ENCODE measurements around the gene SMCO2. TPM values are rescaled to one million over a fixed set of nuclear protein-coding genes. Genes with fewer than 3 reads are reported as not detected.
A peak's percentile ranks its signal among the peaks of the same experiment; 100 is the strongest.

The SMCO2 gene
- total RNA-seq, 1 experiment from 2014 or later = 1.7 TPM

- intact Hi-C loops (cut with micrococcal nuclease) = no loop called here
- Histone ChIP-seq H4K20me1 (ENCODE audit: low read length) (no peaks in the 10 kb centered on the region), H3K4me3 (ENCODE audit: low read length) (no peak overlapping the region), H3K27me3 (ENCODE audit: low read length) (no peaks in the 10 kb centered on the region), H3K36me3 (ENCODE audit: low read depth, low read length) (peaks cover 58% of the 10 kb centered on the region), H3K9ac (ENCODE audit: low read length) (no peak overlapping the region), H3K4me1 (ENCODE audit: insufficient read depth, low read length) (no peaks in the 10 kb centered on the region), H3K4me2 (ENCODE audit: low read length) (no peak overlapping the region), H3K9me3 (ENCODE audit: low read length) (no peaks in the 10 kb centered on the region), H2AFZ (ENCODE audit: low read length) (no peak overlapping the region), H3K79me2 (ENCODE audit: low read length) (no peaks in the 10 kb centered on the region), H3K9me2 (replicated peaks; ENCODE audit: low read length) (no peaks in the 10 kb centered on the region), H3F3A (ENCODE audit: low read length, unreplicated experiment) (no peaks in the 10 kb centered on the region), H3K27ac (ENCODE audit: low read length) (no peak overlapping the region)
- BruUV-seq (replicated peaks) = no TSS peak
- ChIA-PET POLR2A (ENCODE audit: unreplicated experiment) (interaction anchor here (0.6 kb wide), 1 partner anchor 11 kb away, joined by 7 read pairs; no protein-coding TSS in a partner anchor), CTCF (no interaction called here)
- ATAC-seq = no peak
- no peak for DNase-seq
- TF ChIP-seq EZH2phosphoT487 (IDR thresholded peaks at IDR 0.05; ENCODE audit: borderline replicate concordance, low read length) = no peak
- no peak for TF ChIP-seq CTCF (conservative IDR thresholded peaks at IDR 0.05; ENCODE audit: low read depth, low read length)
- TF ChIP-seq EZH2 (IDR thresholded peaks at IDR 0.05; ENCODE audit: low read length, unreplicated experiment) = no peak
Observed at GRCh38 chr12:27400856-27401354, 45.6 kb upstream of the SMCO2 start.

- peaks cover 29% of the 10 kb centered on the region for H3K36me3 ChIP-seq (ENCODE audit: low read depth, low read length)
- H3K4me3 ChIP-seq (ENCODE audit: low read length) = no peak overlapping the region
- CTCF ChIA-PET = no interaction called here
- no TSS peak for BruUV-seq (replicated peaks)
- no peaks in the 10 kb centered on the region for H4K20me1 ChIP-seq (ENCODE audit: low read length)
- H3K79me2 ChIP-seq (ENCODE audit: low read length) = no peaks in the 10 kb centered on the region
- TF ChIP-seq CTCF (conservative IDR thresholded peaks at IDR 0.05; ENCODE audit: low read depth, low read length) (no peak), EZH2 (IDR thresholded peaks at IDR 0.05; ENCODE audit: low read length, unreplicated experiment) (no peak), EZH2phosphoT487 (IDR thresholded peaks at IDR 0.05; ENCODE audit: borderline replicate concordance, low read length) (no peak)
- POLR2A ChIA-PET (ENCODE audit: unreplicated experiment) = interaction anchor here (0.6 kb wide), 1 partner anchor 12 kb away, joined by 7 read pairs; no protein-coding TSS in a partner anchor
- no peaks in the 10 kb centered on the region for H3K27me3 ChIP-seq (ENCODE audit: low read length)
- H3K27ac ChIP-seq (ENCODE audit: low read length) = no peak overlapping the region
- no peaks in the 10 kb centered on the region for H3K9me3 ChIP-seq (ENCODE audit: low read length)
- H3K4me2 ChIP-seq (ENCODE audit: low read length) = no peak overlapping the region
- no peak for ATAC-seq
- no peaks in the 10 kb centered on the region for H3F3A ChIP-seq (ENCODE audit: low read length, unreplicated experiment)
- no peak overlapping the region for H2AFZ ChIP-seq (ENCODE audit: low read length)
- H3K4me1 ChIP-seq (ENCODE audit: insufficient read depth, low read length) = no peaks in the 10 kb centered on the region
- no peak overlapping the region for H3K9ac ChIP-seq (ENCODE audit: low read length)
- intact Hi-C loops (cut with micrococcal nuclease) = no loop called here
- DNase-seq = no peak
- no peaks in the 10 kb centered on the region for H3K9me2 ChIP-seq (replicated peaks; ENCODE audit: low read length)
Observed at GRCh38 chr12:27412047-27412446, 34.5 kb upstream of the SMCO2 start.

GRCh38 chr12:27422697-27423096, 23.8 kb upstream of the SMCO2 start:
- intact Hi-C loops (cut with micrococcal nuclease) = no loop called here
- BruUV-seq (replicated peaks) = no TSS peak
- Histone ChIP-seq H3K4me1 (ENCODE audit: insufficient read depth, low read length) (no peaks in the 10 kb centered on the region), H3K9ac (ENCODE audit: low read length) (no peak overlapping the region), H3K27me3 (ENCODE audit: low read length) (no peaks in the 10 kb centered on the region), H2AFZ (ENCODE audit: low read length) (no peak overlapping the region), H3K27ac (ENCODE audit: low read length) (no peak overlapping the region), H3F3A (ENCODE audit: low read length, unreplicated experiment) (no peaks in the 10 kb centered on the region), H3K4me2 (ENCODE audit: low read length) (no peak overlapping the region), H3K79me2 (ENCODE audit: low read length) (no peaks in the 10 kb centered on the region), H3K9me3 (ENCODE audit: low read length) (no peaks in the 10 kb centered on the region), H4K20me1 (ENCODE audit: low read length) (no peaks in the 10 kb centered on the region), H3K9me2 (replicated peaks; ENCODE audit: low read length) (no peaks in the 10 kb centered on the region), H3K36me3 (ENCODE audit: low read depth, low read length) (peaks cover 30% of the 10 kb centered on the region), H3K4me3 (ENCODE audit: low read length) (no peak overlapping the region)
- CTCF ChIA-PET = no interaction called here
- POLR2A ChIA-PET (ENCODE audit: unreplicated experiment) = no interaction called here
- ATAC-seq (0 out of 2 replicates have a peak, but pooled peaks have one; percentile 20), DNase-seq (no peak)
- TF ChIP-seq CTCF (conservative IDR thresholded peaks at IDR 0.05; ENCODE audit: low read depth, low read length) = 0 out of 2 replicates have a peak, but pooled peaks have one; percentile 18
- no peak for TF ChIP-seq EZH2 (IDR thresholded peaks at IDR 0.05; ENCODE audit: low read length, unreplicated experiment)
- TF ChIP-seq EZH2phosphoT487 (IDR thresholded peaks at IDR 0.05; ENCODE audit: borderline replicate concordance, low read length) = no peak
